ES-I3 (cell line): ENCODE data around the gene LMX1B.

Experiments used
- H3K36me3 ChIP-seq: 2 replicates; pipeline ENCODE4 v1.6.1; 2013; ENCODE audit warnings: mild to moderate bottlenecking, low read length, control low read depth, moderate library complexity; ENCODE audit not compliant: insufficient read depth
- H3K4me1 ChIP-seq: 2 replicates; pipeline ENCODE4 v1.6.1; 2013; ENCODE audit warnings: mild to moderate bottlenecking, control low read depth, low read length; ENCODE audit not compliant: insufficient read depth
- H3K9ac ChIP-seq: 2 replicates; pipeline ENCODE4 v1.6.1; 2013; ENCODE audit warnings: low read depth, mild to moderate bottlenecking, low read length, moderate library complexity
- H3K9me3 ChIP-seq: 2 replicates; pipeline ENCODE4 v1.6.1; 2013; ENCODE audit warnings: mild to moderate bottlenecking, low read length, moderate library complexity; ENCODE audit not compliant: control insufficient read depth, insufficient read depth

LMX1B gene

GRCh38 chr9:126589349-126589748 lies 24.4 kb upstream of the LMX1B start:
- no peak overlapping the region for H3K9ac ChIP-seq
- H3K4me1 ChIP-seq, result no peaks in the 10 kb centered on the region; the same call in 1 of the 2 replicates
- no peaks in the 10 kb centered on the region for H3K9me3 ChIP-seq
- H3K36me3 ChIP-seq, result no peaks in the 10 kb centered on the region

GRCh38 chr9:126591083-126591482 lies 22.6 kb upstream of the LMX1B start:
- no peaks in the 10 kb centered on the region for H3K9me3 ChIP-seq
- H3K9ac ChIP-seq, result no peak overlapping the region
- no peaks in the 10 kb centered on the region; the same call in 1 of the 2 replicates for H3K4me1 ChIP-seq
- H3K36me3 ChIP-seq, result no peaks in the 10 kb centered on the region

GRCh38 chr9:126591922-126592321 lies 21.8 kb upstream of the LMX1B start:
- no peak overlapping the region for H3K9ac ChIP-seq
- no peaks in the 10 kb centered on the region for H3K9me3 ChIP-seq
- no peaks in the 10 kb centered on the region; the same call in 1 of the 2 replicates for H3K4me1 ChIP-seq
- no peaks in the 10 kb centered on the region for H3K36me3 ChIP-seq

- Histone ChIP-seq H3K9me3 (no peaks in the 10 kb centered on the region), H3K9ac (no peak overlapping the region), H3K4me1 (no peaks in the 10 kb centered on the region; the same call in 1 of the 2 replicates), H3K36me3 (no peaks in the 10 kb centered on the region)
These were observed 21.3 kb upstream of the LMX1B start for GRCh38 chr9:126592461-126592860.

- no peaks in the 10 kb centered on the region for H3K4me1 ChIP-seq
- H3K9ac ChIP-seq, result no peak overlapping the region
- H3K36me3 ChIP-seq, result no peaks in the 10 kb centered on the region
- no peaks in the 10 kb centered on the region for H3K9me3 ChIP-seq
These were observed 17.7 kb upstream of the LMX1B start for GRCh38 chr9:126595982-126596381.

GRCh38 chr9:126599047-126599650 lies 14.6 kb upstream of the LMX1B start:
- Histone ChIP-seq H3K4me1 (no peaks in the 10 kb centered on the region), H3K9ac (no peak overlapping the region), H3K9me3 (no peaks in the 10 kb centered on the region), H3K36me3 (no peaks in the 10 kb centered on the region)

GRCh38 chr9:126604059-126605055 lies 9.4 kb upstream of the LMX1B start:
- no peak overlapping the region for H3K9ac ChIP-seq
- H3K9me3 ChIP-seq, result no peaks in the 10 kb centered on the region
- no peaks in the 10 kb centered on the region for H3K4me1 ChIP-seq

GRCh38 chr9:126605792-126606482 lies 7.8 kb upstream of the LMX1B start:
- no peaks in the 10 kb centered on the region for H3K36me3 ChIP-seq
- H3K9ac ChIP-seq, result no peak overlapping the region
- H3K4me1 ChIP-seq, result no peaks in the 10 kb centered on the region
- H3K9me3 ChIP-seq, result no peaks in the 10 kb centered on the region

More at GRCh38 chr9:126604059-126605055, 9.4 kb upstream of the LMX1B start:
- no peaks in the 10 kb centered on the region for H3K36me3 ChIP-seq

GRCh38 chr9:126606483-126606870 lies 7.3 kb upstream of the LMX1B start:
- Histone ChIP-seq H3K4me1 (no peaks in the 10 kb centered on the region), H3K36me3 (no peaks in the 10 kb centered on the region), H3K9ac (no peak overlapping the region), H3K9me3 (no peaks in the 10 kb centered on the region)

- Histone ChIP-seq H3K4me1 (peaks cover 3% of the 10 kb centered on the region; the same call in 1 of the 2 replicates), H3K36me3 (no peaks in the 10 kb centered on the region), H3K9ac (no peak overlapping the region), H3K9me3 (no peaks in the 10 kb centered on the region)
These were observed 6.6 kb upstream of the LMX1B start for GRCh38 chr9:126607086-126607485.

- Histone ChIP-seq H3K4me1 (peaks cover 4% of the 10 kb centered on the region; the same call in 1 of the 2 replicates), H3K36me3 (no peaks in the 10 kb centered on the region), H3K9me3 (no peaks in the 10 kb centered on the region), H3K9ac (no peak overlapping the region)
These were observed 6.0 kb upstream of the LMX1B start for GRCh38 chr9:126607731-126608130.

- H3K4me1 ChIP-seq, result peaks cover 4% of the 10 kb centered on the region; the same call in 1 of the 2 replicates
- no peak overlapping the region for H3K9ac ChIP-seq
- no peaks in the 10 kb centered on the region for H3K9me3 ChIP-seq
- H3K36me3 ChIP-seq, result no peaks in the 10 kb centered on the region
These were observed 5.2 kb upstream of the LMX1B start for GRCh38 chr9:126608551-126608950.

- H3K36me3 ChIP-seq, result no peaks in the 10 kb centered on the region
- H3K9ac ChIP-seq, result no peak overlapping the region
- H3K9me3 ChIP-seq, result no peaks in the 10 kb centered on the region
- peaks cover 4% of the 10 kb centered on the region; the same call in 1 of the 2 replicates for H3K4me1 ChIP-seq
These were observed 4.5 kb upstream of the LMX1B start for GRCh38 chr9:126609191-126609590.

- Histone ChIP-seq H3K36me3 (no peaks in the 10 kb centered on the region), H3K9ac (peak overlapping the region; percentile 44; the same call in 1 of the 2 replicates), H3K4me1 (peaks cover 4% of the 10 kb centered on the region; the same call in 1 of the 2 replicates), H3K9me3 (no peaks in the 10 kb centered on the region)
These were observed 3.9 kb upstream of the LMX1B start for GRCh38 chr9:126609711-126610388.
